ENCODE data around the gene DUSP16.

- TF ChIP-seq CTCF (conservative IDR thresholded peaks at IDR 0.05; ENCODE audit: low read depth in 2 of 2) (no peak), POLR2AphosphoS5 (IDR thresholded peaks at IDR 0.05; ENCODE audit: low read depth) (no peak), JUNB (IDR thresholded peaks at IDR 0.05; ENCODE audit: unreplicated experiment) (no peak), EZH2phosphoT487 (IDR thresholded peaks at IDR 0.05; ENCODE audit: unreplicated experiment) (no peak), REST (IDR thresholded peaks at IDR 0.05; ENCODE audit: unreplicated experiment) (no peak), EZH2 (IDR thresholded peaks at IDR 0.05; ENCODE audit: low read depth, unreplicated experiment) (no peak), ZNF114 (CRISPR knock-in tag; IDR thresholded peaks at IDR 0.05) (no peak), ZNF462 (CRISPR knock-in tag; IDR thresholded peaks at IDR 0.05) (no peak), CREB1 (CRISPR knock-in tag; IDR thresholded peaks at IDR 0.05; ENCODE audit: low read depth) (no peak), ETS1 (IDR thresholded peaks at IDR 0.05) (no peak), NANOG (IDR thresholded peaks at IDR 0.05; ENCODE audit: borderline replicate concordance) (no peak)
These were observed 18.7 kb downstream of the DUSP16 start for GRCh38 chr12:12543959-12544358.

All from GM23338 (cell line).